GM21717 (cell line): Measurements from ENCODE around the gene ZFP30.

ENCODE experiments used
- ATAC-seq: cut with Tn5 transposase; IDR thresholded peaks from one replicate; pipeline ENCODE4 v1.9.1; 2021; ENCODE audit warnings: mild to moderate bottlenecking, moderate library complexity; ENCODE audit not compliant: unreplicated experiment

The ZFP30 gene

DNA sequence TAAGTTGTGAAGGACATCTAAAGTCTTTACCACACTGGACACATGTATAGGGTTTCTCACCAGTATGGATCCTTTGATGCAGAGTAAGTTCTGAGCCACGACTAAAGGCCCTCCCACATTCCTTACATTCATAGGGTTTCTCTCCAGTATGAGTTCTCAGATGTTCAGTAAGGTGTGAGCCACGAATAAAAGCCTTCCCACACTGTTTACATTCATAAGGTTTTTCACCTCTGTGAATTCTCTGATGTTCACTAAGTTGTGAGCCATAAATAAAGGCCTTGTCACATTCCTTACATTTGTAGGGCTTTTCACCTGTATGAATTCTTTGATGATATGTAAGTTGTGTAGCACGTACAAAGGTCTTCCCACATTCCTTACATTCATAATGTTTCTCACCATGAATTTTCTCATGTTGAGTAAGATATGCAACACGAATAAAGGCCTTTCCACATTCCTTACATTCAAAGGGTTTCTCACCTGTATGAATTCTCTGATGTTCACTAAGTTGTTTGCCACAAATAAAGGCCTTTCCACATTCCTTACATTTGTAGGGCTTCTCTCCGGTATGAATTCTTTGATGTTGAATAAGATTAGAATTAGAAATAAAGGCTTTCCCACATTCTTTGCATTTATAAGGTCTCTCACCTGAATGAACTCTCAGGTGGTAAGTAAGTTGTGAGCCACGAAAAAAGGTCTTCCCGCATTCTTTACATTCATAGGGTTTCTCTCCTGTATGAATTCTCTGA is 90.5 kb downstream of the ZFP30 start:
- ATAC-seq, result no peak
